IMR-90 (cell line): ENCODE results near the gene OR5L2. TPM values are rescaled to one million over a fixed set of nuclear protein-coding genes. Genes with fewer than 3 reads are reported as not detected.

ENCODE experiments used
- ATAC-seq: fragments of 200-7000 bp; cut with Tn5 transposase; 2 replicates; pipeline ENCODE4 v1.9.1; 2020; ENCODE audit warnings: low read depth, mild to moderate bottlenecking, moderate library complexity
- BruUV-seq: library from RNA; stranded (reverse); fragments of 400-500 nt; replicated peaks from 2 replicates; lab custom pipeline; 2021; lab: Mats Ljungman, UMichigan
- CTCF ChIA-PET: fragments of 300-600 bp; formaldehyde crosslinking; extraction: SDS; loops from one replicate; lab custom pipeline; 2021; ENCODE audit warnings: antibody characterized with exemption; lab: Yijun Ruan, JAX
- POLR2A ChIA-PET: fragments of 300-600 bp; sonication (Branson Sonifier 250); formaldehyde crosslinking; loops from one replicate; lab custom pipeline; 2022; ENCODE audit warnings: antibody characterized with exemption; ENCODE audit not compliant: unreplicated experiment; lab: Charles Lee
- DNase-seq: peaks from one replicate; pipeline ENCODE4 v3.0.0; 2013
- H2AFZ ChIP-seq: replicated peaks from 2 replicates; pipeline ENCODE3; 2013; ENCODE audit warnings: low read length, mild to moderate bottlenecking; ENCODE audit not compliant: poor library complexity
- H2AK5ac ChIP-seq: 2 replicates; pipeline ENCODE4 v1.6.1; 2013; ENCODE audit warnings: low read depth, low read length, inconsistent platforms
- H2AK9ac ChIP-seq: replicated peaks from 2 replicates; pipeline ENCODE3; 2013; ENCODE audit warnings: mild to moderate bottlenecking, low read depth, low read length, moderate library complexity; ENCODE audit not compliant: poor library complexity
- H2BK120ac ChIP-seq: 2 replicates; pipeline ENCODE4 v1.6.1; 2013; ENCODE audit warnings: low read depth, low read length, inconsistent platforms
- H2BK15ac ChIP-seq: 3 replicates; pipeline ENCODE4 v1.6.1; 2013; ENCODE audit warnings: low read depth, low read length, inconsistent platforms
- H2BK20ac ChIP-seq: 2 replicates; pipeline ENCODE4 v1.6.1; 2013; ENCODE audit warnings: low read depth, mild to moderate bottlenecking, inconsistent platforms, low read length, moderate library complexity
- H2BK5ac ChIP-seq: 2 replicates; pipeline ENCODE4 v1.6.1; 2013; ENCODE audit warnings: mild to moderate bottlenecking, low read depth, low read length, inconsistent platforms; ENCODE audit not compliant: poor library complexity, severe bottlenecking
- H3K14ac ChIP-seq: replicated peaks from 2 replicates; pipeline ENCODE4 v1.6.1; 2013; ENCODE audit warnings: low read depth, low read length, inconsistent platforms
- H3K18ac ChIP-seq: 2 replicates; pipeline ENCODE4 v1.6.1; 2013; ENCODE audit warnings: low read depth, low read length, control low read depth
- H3K23ac ChIP-seq: 2 replicates; pipeline ENCODE4 v1.6.1; 2013; ENCODE audit warnings: low read depth, low read length, inconsistent platforms
- H3K27ac ChIP-seq: 2 replicates; pipeline ENCODE4 v1.5.1; 2013; ENCODE audit warnings: mild to moderate bottlenecking, control low read depth, low read length; ENCODE audit not compliant: insufficient read depth
- H3K27me3 ChIP-seq: 2 replicates; pipeline ENCODE4 v1.6.1; 2013; ENCODE audit warnings: low read length; ENCODE audit not compliant: control insufficient read depth, insufficient read depth
- H3K36me3 ChIP-seq: 2 replicates; pipeline ENCODE4 v1.6.1; 2013; ENCODE audit warnings: low read length, mixed read lengths; ENCODE audit not compliant: control insufficient read depth, insufficient read depth
- H3K4ac ChIP-seq: 2 replicates; pipeline ENCODE4 v1.6.1; 2013; ENCODE audit warnings: low read depth, low read length, inconsistent platforms
- H3K4me1 ChIP-seq: 2 replicates; pipeline ENCODE4 v1.6.1; 2013; ENCODE audit warnings: low read length, mixed read lengths; ENCODE audit not compliant: control insufficient read depth, insufficient read depth
- H3K4me2 ChIP-seq: 2 replicates; pipeline ENCODE4 v1.6.1; 2013; ENCODE audit warnings: low read depth, mild to moderate bottlenecking, control low read depth, low read length, moderate library complexity
- H3K4me3 ChIP-seq: 2 replicates; pipeline ENCODE4 v1.5.1; 2013; ENCODE audit warnings: low read depth, mild to moderate bottlenecking, control low read depth, low read length, moderate library complexity; ENCODE audit not compliant: insufficient read depth
- H3K56ac ChIP-seq: 2 replicates; pipeline ENCODE4 v1.6.1; 2013; ENCODE audit warnings: low read length, inconsistent platforms; ENCODE audit not compliant: insufficient read depth; ENCODE audit errors: extremely low read depth
- H3K79me1 ChIP-seq, 2 experiments: 2 replicates each; pipeline ENCODE4 v1.6.1; 2013; ENCODE audit warnings: low read length in 2 of 2, inconsistent platforms in 1 of 2, low read depth in 1 of 2
- H3K9ac ChIP-seq: 2 replicates; pipeline ENCODE4 v1.6.1; 2013; ENCODE audit warnings: low read depth, low read length, control low read depth
- H3K9me1 ChIP-seq: 2 replicates; pipeline ENCODE4 v1.6.1; 2013; ENCODE audit warnings: low read length, inconsistent platforms; ENCODE audit not compliant: insufficient read depth
- H3K9me3 ChIP-seq: 2 replicates; pipeline ENCODE4 v1.6.1; 2013; ENCODE audit warnings: low read length; ENCODE audit not compliant: control insufficient read depth, insufficient read depth
- H4K20me1 ChIP-seq: 2 replicates; pipeline ENCODE4 v1.6.1; 2013; ENCODE audit warnings: low read length, inconsistent platforms; ENCODE audit not compliant: insufficient read depth
- H4K5ac ChIP-seq: 2 replicates; pipeline ENCODE4 v1.6.1; 2013; ENCODE audit warnings: mild to moderate bottlenecking, low read depth, low read length, control low read depth
- H4K8ac ChIP-seq, 2 experiments: 2 replicates each; pipeline ENCODE4 v1.6.1; 2013; ENCODE audit warnings: low read depth in 2 of 2, low read length in 2 of 2, control low read depth in 1 of 2, inconsistent platforms in 1 of 2
- H4K91ac ChIP-seq: 2 replicates; pipeline ENCODE4 v1.6.1; 2013; ENCODE audit warnings: low read depth, low read length, inconsistent platforms; ENCODE audit not compliant: insufficient read depth
- BHLHE40 ChIP-seq: fragments of 150-350 bp; IDR thresholded peaks from 2 replicates; pipeline ENCODE4 v1.6.1; 2016; ENCODE audit warnings: mild to moderate bottlenecking, low read depth, low read length
- CEBPB ChIP-seq: IDR thresholded peaks from 2 replicates; pipeline ENCODE4 v1.6.1; 2012; ENCODE audit warnings: low read depth, low read length, improper control_type of control experiment
- CHD1 ChIP-seq: IDR thresholded peaks from 2 replicates; pipeline ENCODE4 v1.6.1; 2012; ENCODE audit warnings: low read depth, low read length, improper control_type of control experiment
- ELK1 ChIP-seq: fragments of 150-350 bp; IDR thresholded peaks from 2 replicates; pipeline ENCODE4 v1.6.1; 2016; ENCODE audit warnings: low read depth, mild to moderate bottlenecking, low read length, moderate library complexity, borderline replicate concordance
- FOS ChIP-seq: fragments of 150-350 bp; IDR thresholded peaks from 2 replicates; pipeline ENCODE4 v1.6.1; 2016; ENCODE audit warnings: low read depth, low read length
- MAFK ChIP-seq: IDR thresholded peaks from 2 replicates; pipeline ENCODE4 v1.6.1; 2012; ENCODE audit warnings: low read depth, low read length, improper control_type of control experiment
- MAZ ChIP-seq: IDR thresholded peaks from 2 replicates; pipeline ENCODE4 v1.6.1; 2012; ENCODE audit warnings: low read depth, mild to moderate bottlenecking, low read length, improper control_type of control experiment, moderate library complexity, borderline replicate concordance
- MXI1 ChIP-seq: IDR thresholded peaks from 2 replicates; pipeline ENCODE4 v1.6.1; 2012; ENCODE audit warnings: low read depth, mild to moderate bottlenecking, low read length, moderate library complexity, borderline replicate concordance
- NFE2L2 ChIP-seq: fragments of 150-350 bp; IDR thresholded peaks from 2 replicates; pipeline ENCODE4 v1.6.1; 2016; ENCODE audit warnings: low read depth, mild to moderate bottlenecking, low read length
- POLR2A ChIP-seq: IDR thresholded peaks from 2 replicates; pipeline ENCODE4 v1.6.1; 2012; ENCODE audit warnings: mild to moderate bottlenecking, low read depth, low read length
- RAD21 ChIP-seq: IDR thresholded peaks from 2 replicates; pipeline ENCODE4 v1.6.1; 2012; ENCODE audit warnings: low read length, improper control_type of control experiment
- RCOR1 ChIP-seq: IDR thresholded peaks from 2 replicates; pipeline ENCODE4 v1.6.1; 2012; ENCODE audit warnings: mild to moderate bottlenecking, low read length, improper control_type of control experiment; ENCODE audit not compliant: insufficient replicate concordance
- RFX5 ChIP-seq: IDR thresholded peaks from 2 replicates; pipeline ENCODE4 v1.8.0; 2012; ENCODE audit warnings: low read depth, mild to moderate bottlenecking, low read length, moderate library complexity
- SMC3 ChIP-seq: fragments of 150-350 bp; IDR thresholded peaks from 2 replicates; pipeline ENCODE4 v1.6.1; 2016; ENCODE audit warnings: low read depth, mild to moderate bottlenecking, antibody characterized with exemption, low read length, moderate library complexity
- USF2 ChIP-seq: fragments of 150-350 bp; IDR thresholded peaks from 2 replicates; pipeline ENCODE4 v1.6.1; 2017; ENCODE audit warnings: mild to moderate bottlenecking, antibody characterized with exemption, low read length, low read depth
- WGBS, 2 experiments: methylation state at CpG; one replicate each; pipeline versions ENCODE4 v1.1.5 to v1.1.7; 2013; ENCODE audit warnings: missing lambda C conversion rate in 2 of 2; ENCODE audit not compliant: insufficient read length in 1 of 2; ENCODE audit errors: extremely low coverage in 2 of 2; 5-methylcytosine and 5-hydroxymethylcytosine counted together
- dilution Hi-C: fragments of 300-500 bp; cut with HindIII; formaldehyde crosslinking; loops from one replicate; pipeline ENCODE4 v1.14.3; 2018; ENCODE audit warnings: low sequenced_read_pairs; ENCODE audit not compliant: unreplicated experiment
- in situ Hi-C: fragments of 300-500 bp; cut with MboI; formaldehyde crosslinking; loops from 3 replicates; pipeline ENCODE4 v1.14.3; 2019; ENCODE audit warnings: low sequenced_read_pairs, inconsistent platforms, mixed read lengths
- intact Hi-C: fragments of 100-400 bp; cut with micrococcal nuclease; formaldehyde crosslinking; loops from 2 replicates; pipeline ENCODE4 v1.10.0; 2022
- polyA plus RNA-seq, 3 experiments: library from polyadenylated mRNA; depleted of rRNA; stranded (reverse); fragments of >200 nt; gene quantifications; 2 replicates each; pipeline ENCODE4 v1.2.3, GENCODE V29; 2012; ENCODE audit warnings: low replicate concordance in 1 of 3
- total RNA-seq: library from RNA; depleted of rRNA; stranded (reverse); fragments of >200 nt; gene quantifications from 2 replicates; pipeline ENCODE4 v1.2.3, GENCODE V29; 2012
- TF ChIP-seq, protein P1 (sequence below): conservative IDR thresholded peaks from 2 replicates; pipeline ENCODE4 v1.5.1; 2012; ENCODE audit warnings: mild to moderate bottlenecking, low read depth, low read length, improper control_type of control experiment

The OR5L2 gene
- total and polyA plus RNA-seq, 2 of the 4 experiments (the other 2 are of a cell fraction), result not detected

DNA sequence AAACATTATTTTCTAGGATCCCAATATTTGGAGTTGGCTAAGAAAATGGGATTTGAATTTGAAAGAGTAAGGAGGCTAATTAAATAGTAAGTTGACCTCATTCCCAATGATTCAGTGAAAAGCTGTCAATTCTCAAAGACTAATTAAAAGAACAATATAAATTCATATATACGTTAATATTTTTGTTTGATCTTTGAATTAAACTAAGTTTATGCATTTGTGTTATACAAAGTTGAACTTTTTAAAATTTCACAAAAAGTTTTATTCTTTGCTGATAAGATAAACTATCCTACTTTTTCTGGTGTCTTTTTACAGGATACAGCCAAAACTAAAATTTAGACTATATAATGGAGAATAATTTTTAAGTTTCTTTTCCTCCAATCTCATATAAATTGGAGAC lies 16.0 kb upstream of the OR5L2 start, which contains the start of gene OR5L1:
TSS of gene OR5L1 (plus strand) at position 301 of the 400 bp plus-strand sequence. CDS start 100 bp downstream, outside the sequence.
- POLR2A ChIA-PET, result no interaction called here
- H3K9me3 ChIP-seq, result peaks cover 10% of the 10 kb centered on the region; the same call in 1 of the 2 replicates
- no peak within 1 kb of the TSS for H4K8ac ChIP-seq
- no peaks in the 10 kb centered on the region for H3K79me1 ChIP-seq
- H4K20me1 ChIP-seq, result no peaks in the 10 kb centered on the region
- H3K4me3 ChIP-seq, result no peak within 1 kb of the TSS
- no peaks in the 10 kb centered on the region for H3K36me3 ChIP-seq
- H2AK9ac ChIP-seq, result no peak within 1 kb of the TSS
- no peak within 1 kb of the TSS for H3K18ac ChIP-seq
- in situ Hi-C loops, result no loop called here
- no peak within 1 kb of the TSS for H2BK15ac ChIP-seq
- H2BK120ac ChIP-seq, result no peak within 1 kb of the TSS
- ATAC-seq, result no peak
- dilution Hi-C loops, result no loop called here
- no peak within 1 kb of the TSS for H2BK20ac ChIP-seq
- H3K23ac ChIP-seq, result no peak within 1 kb of the TSS
- intact Hi-C loops, result no loop called here
- no peak within 1 kb of the TSS for H3K14ac ChIP-seq
- no peaks in the 10 kb centered on the region for H3K27me3 ChIP-seq
- no peak within 1 kb of the TSS for H4K5ac ChIP-seq
- no peak within 1 kb of the TSS for H3K9ac ChIP-seq
- no TSS peak for BruUV-seq
- DNase-seq, result no peak
- CTCF ChIA-PET, result no interaction called here
- no peak within 1 kb of the TSS for H2AFZ ChIP-seq
- no peak within 1 kb of the TSS for H3K4me2 ChIP-seq
- H3K4me1 ChIP-seq, result no peaks in the 10 kb centered on the region
- H3K9me1 ChIP-seq, result no peaks in the 10 kb centered on the region
- H2AK5ac ChIP-seq, result no peak within 1 kb of the TSS
- WGBS, 2 experiments, result no CpG with 5 or more reads among the region's 1 CpG
- H2BK5ac ChIP-seq, result no peak within 1 kb of the TSS
- H4K91ac ChIP-seq, result no peak within 1 kb of the TSS
- H3K56ac ChIP-seq, result no peak within 1 kb of the TSS
- H3K27ac ChIP-seq, result no peak within 1 kb of the TSS
- no peak within 1 kb of the TSS for H3K4ac ChIP-seq
- no peak for TF ChIP-seq CHD1
- TF ChIP-seq CEBPB, result no peak
- TF ChIP-seq FOS, result no peak
- no peak for TF ChIP-seq MXI1
- no peak for TF ChIP-seq BHLHE40
- TF ChIP-seq RCOR1, result no peak
- TF ChIP-seq POLR2A, result no peak
- TF ChIP-seq RAD21, result no peak
- TF ChIP-seq NFE2L2, result no peak
- TF ChIP-seq SMC3, result no peak
- no peak for TF ChIP-seq ELK1
- no peak for TF ChIP-seq USF2
- no peak for TF ChIP-seq RFX5
- TF ChIP-seq MAZ, result no peak
- no peak for TF ChIP-seq MAFK
- TF ChIP-seq, protein P1, sequence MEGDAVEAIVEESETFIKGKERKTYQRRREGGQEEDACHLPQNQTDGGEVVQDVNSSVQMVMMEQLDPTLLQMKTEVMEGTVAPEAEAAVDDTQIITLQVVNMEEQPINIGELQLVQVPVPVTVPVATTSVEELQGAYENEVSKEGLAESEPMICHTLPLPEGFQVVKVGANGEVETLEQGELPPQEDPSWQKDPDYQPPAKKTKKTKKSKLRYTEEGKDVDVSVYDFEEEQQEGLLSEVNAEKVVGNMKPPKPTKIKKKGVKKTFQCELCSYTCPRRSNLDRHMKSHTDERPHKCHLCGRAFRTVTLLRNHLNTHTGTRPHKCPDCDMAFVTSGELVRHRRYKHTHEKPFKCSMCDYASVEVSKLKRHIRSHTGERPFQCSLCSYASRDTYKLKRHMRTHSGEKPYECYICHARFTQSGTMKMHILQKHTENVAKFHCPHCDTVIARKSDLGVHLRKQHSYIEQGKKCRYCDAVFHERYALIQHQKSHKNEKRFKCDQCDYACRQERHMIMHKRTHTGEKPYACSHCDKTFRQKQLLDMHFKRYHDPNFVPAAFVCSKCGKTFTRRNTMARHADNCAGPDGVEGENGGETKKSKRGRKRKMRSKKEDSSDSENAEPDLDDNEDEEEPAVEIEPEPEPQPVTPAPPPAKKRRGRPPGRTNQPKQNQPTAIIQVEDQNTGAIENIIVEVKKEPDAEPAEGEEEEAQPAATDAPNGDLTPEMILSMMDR, result no peak
